GM19372 (cell line): Measurements from ENCODE around the gene CCDC185.
"Not testable (repeated sequence)": the region's sequence is repeated elsewhere in the genome, so short reads cannot be mapped to it uniquely, and the experiment has no call there.

Source experiments
- ATAC-seq: cut with Tn5 transposase; IDR thresholded peaks from one replicate; pipeline ENCODE4 v1.9.1; 2021; ENCODE audit warnings: mild to moderate bottlenecking, low read depth, moderate library complexity; ENCODE audit not compliant: unreplicated experiment

The CCDC185 gene

DNA sequence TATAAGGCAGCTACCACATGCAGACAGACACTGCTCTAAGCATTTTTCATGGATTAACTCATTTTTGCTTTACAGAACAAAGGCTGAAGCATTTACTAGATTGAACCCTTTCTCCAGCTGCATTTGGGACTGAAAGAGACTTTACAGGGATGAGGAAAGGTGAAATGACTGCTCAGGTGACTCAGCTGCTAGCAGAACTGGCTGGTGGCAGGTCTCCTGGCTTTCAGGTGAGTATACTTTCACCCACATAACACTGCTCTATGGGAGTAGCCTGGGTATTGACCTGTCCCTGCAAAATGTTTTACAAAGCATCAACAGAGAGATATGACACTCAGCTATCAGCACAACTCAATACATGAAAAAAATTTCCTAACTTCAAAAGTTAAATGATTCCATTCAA, 2.6 kb upstream of the CCDC185 start:
- no peak for ATAC-seq

DNA sequence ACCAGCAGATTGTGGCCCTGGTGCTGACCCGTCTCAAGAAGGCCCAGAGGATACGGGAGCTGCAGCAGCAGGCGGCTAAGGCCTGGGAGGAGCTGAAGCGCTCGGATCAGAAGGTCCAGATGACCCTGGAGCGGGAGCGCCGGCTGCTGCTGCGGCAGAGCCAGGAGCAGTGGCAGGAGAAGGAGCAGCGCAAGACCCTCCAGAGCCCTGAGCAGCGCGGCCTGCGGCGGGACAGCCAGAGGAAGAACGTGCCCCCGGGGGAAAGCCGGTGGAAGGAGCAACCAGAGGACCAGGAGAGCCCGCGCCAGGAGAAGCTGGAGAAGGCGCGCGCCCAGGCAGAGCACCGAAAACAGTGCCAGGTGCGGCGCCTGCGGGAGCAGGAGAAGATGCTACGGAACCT, 1.0 kb downstream of the CCDC185 start:
- no peak for ATAC-seq

DNA sequence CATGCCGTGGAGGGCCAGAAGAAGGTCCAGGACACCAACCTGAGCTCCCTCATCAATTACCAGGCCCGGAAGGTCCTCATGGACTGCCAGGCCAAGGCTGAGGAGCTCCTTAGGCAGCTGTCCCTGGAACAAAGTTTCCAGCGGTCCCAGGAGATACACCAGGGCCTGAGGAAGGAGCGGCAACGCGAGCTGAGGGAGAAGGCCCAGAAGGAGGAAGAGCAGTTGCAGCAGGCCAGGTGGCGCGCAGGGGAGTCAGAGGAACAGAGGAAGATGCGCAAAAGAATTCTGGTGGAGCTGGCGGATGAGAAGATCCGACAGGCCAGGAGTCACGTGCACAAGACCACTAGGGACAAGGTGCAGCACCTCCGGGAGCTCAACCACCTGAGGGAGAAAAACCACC, 1.5 kb downstream of the CCDC185 start:
- ATAC-seq = no peak

DNA sequence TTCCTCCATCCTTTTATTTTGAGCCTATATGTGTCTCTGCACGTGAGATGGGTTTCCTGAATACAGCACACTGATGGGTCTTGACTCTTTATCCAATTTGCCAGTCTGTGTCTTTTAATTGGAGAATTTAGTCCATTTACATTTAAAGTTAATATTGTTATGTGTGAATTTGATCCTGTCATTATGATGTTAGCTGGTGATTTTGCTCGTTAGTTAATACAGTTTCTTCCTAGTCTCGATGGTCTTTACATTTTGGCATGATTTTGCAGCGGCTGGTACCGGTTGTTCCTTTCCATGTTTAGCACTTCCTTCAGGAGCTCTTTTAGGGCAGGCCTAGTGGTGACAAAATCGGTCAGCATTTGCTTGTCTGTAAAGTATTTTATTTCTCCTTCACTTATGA, 6.2 kb downstream of the CCDC185 start:
- ATAC-seq = not testable (repeated sequence)

DNA sequence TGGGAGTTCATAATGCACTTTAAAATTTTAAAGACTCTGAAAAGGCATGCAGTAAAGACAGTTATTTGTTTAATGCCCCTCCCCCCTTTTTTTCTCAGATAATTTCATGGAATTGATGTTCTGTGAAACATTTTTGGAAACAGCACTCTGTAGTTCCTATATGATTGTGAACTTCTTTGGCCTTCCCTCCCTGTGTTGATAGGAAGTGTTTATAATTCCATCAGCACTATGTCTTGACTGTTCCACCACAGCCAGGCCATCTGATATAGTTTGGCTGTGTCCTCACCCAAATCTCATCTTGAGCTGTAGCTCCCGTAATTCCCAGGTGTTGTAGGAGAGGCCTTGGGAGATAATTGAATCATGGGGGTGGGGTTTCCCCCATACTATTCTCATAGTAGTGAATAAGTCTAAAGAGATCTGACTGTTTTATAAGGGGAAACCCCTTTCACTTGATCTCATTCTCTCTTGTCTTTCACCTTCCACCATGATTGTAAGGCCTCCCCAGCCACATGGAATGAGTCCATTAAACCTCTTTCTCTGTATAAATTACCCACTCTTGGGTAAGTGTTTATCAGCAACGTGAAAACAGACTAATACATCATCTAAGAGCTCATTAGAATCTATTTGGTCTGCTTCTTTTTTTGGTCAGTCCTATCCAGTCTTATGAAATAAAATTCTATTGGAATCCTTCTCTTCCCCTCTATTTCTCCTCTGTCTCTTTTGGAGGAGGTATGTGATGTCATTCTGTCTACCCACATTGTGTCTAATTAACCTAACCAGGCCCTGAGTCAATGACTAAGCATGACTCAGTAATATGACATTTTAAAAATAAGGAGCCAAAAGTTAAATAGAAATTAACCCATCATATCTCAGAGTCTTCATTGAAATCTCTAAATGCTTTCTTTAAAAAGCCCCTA, 8.9 kb downstream of the CCDC185 start:
- ATAC-seq = no peak

DNA sequence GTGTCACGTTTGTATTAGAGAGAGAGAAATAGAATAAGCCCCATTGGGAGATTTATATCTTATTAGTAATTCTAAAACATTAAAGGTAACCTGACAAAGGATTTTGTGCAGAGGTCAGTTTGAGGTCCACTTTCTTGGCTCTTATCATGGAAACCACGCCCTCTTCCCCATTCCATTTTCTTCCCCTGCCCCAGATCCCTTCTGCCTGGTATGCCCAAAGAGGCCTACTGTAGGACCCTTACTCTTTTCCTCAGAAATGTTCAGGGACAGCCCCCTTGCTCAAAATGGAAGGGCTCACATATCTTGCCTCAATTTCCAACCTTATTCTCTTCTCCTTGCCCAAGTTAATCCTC, 9.6 kb downstream of the CCDC185 start:
- no peak for ATAC-seq

DNA sequence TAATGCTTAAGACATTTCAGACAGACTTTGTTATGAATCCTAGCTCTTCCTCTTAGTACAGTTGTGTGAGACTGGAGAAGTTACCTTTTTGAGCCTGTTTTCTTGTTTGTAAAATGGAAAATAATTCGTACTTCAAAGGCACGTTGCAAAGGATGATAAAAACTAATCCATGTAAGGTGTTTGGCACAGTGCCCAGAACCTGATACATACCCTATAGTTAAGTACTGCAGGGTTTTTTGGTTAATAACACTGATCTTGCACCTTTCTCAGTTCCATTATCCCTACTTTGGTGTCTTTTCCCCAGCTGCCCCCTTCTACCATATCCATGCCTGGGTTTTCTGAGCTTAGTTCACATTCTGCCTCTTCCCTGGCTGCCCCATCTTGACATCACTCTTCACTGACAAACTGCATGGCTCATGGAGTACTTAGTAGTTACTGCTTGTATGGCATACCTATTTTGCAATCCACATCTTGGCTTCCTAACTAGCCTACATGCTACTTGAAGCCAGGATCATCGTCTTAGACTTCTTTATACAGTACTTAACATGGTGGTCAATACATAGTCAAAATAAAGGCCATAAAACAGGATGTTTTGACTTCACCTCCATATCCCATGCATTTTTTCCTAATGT, 10.1 kb downstream of the CCDC185 start:
- ATAC-seq = no peak

DNA sequence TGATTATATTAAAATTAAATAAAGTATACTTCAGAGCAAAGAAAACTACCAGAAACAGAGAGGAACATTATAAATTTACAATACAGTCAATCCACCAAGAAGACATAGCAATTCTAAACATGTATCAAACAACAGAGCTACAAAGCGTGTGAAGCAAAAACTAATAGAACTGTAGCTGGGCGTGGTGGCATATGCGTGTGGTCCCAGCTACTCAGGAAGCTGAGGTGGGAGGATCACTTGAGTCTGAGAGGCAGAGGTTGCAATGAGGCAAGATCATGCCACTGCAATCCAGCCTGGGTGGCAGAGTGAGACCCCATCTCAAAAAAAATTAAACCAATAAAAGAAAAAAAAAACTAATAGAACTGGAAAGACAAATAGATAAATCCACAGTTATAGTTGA, 12.3 kb downstream of the CCDC185 start:
- ATAC-seq = no peak

DNA sequence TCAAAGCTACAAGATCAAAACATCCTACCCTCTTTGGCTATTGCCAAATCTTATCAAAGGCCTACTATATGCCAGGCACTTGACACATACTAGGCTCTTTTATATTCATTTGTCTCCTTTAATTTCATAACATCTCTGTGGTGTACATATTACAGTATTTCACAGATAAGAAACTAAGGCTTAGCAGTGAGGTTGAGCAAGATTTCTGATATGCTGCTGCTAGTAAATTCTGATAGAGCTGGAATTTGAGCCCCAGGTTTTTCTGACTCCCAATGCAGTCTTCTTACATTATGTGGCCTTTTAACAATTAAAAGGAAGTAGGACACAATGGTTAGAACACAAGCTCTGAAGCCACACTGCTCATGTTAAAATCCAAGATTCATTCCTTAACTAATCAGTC, 16.8 kb downstream of the CCDC185 start:
- no peak for ATAC-seq

DNA sequence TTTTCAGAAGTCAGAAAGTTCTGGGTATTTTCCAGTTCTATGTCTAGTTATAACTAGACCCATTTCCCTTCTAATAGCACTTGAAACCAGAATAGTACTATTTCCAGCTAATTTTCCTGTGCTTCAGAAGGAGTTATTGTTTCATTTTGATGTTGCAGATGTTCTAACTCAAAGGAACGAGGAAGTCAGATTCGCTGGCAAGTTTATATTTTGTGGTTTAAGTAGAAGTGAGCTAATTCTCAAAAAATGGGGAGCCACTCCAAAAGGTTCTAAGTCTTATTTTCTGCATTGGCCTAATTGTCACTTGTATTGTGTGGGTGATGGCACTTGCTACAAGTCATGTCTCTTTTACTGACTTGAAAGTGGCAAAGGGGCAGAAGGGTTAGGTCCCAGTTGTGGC, 18.1 kb downstream of the CCDC185 start:
- no peak for ATAC-seq

DNA sequence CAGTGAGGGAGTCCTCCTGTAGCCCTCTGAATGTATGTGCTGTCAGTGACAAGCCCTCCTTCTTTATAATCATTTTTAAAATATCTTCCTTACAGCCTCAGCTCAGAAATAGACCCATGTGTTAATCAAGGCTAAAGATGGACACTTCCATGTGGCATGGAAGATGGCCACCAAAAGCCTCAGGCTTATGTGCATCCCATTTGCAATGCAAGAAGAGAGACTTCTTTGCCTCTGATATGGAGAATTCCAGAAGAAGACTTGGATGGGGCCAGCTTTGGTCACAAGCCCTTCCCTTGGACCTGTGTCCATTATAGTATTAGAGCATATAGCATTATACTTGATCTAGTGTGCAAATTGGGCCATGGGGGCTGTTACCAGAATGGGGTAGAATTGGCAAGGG, 18.5 kb downstream of the CCDC185 start:
- ATAC-seq = no peak

DNA sequence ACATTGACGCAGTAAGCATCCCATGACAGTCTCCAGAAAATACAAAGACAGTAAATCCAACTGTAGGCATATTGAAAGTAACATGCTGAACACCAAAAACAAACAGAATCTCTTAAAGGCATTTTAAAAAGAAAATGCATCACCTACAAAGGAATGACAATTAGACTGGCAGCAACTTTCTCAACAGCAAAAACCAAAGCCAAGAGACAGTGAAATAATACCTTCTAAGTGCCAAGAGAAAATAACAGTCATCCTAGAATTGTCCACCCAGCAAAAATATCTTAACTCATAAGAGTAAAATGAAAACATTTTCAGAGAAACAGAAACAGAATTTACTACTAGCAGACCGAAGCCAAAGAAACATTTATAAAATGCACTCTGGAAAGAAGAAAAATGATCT, 20.0 kb downstream of the CCDC185 start:
- no peak for ATAC-seq

DNA sequence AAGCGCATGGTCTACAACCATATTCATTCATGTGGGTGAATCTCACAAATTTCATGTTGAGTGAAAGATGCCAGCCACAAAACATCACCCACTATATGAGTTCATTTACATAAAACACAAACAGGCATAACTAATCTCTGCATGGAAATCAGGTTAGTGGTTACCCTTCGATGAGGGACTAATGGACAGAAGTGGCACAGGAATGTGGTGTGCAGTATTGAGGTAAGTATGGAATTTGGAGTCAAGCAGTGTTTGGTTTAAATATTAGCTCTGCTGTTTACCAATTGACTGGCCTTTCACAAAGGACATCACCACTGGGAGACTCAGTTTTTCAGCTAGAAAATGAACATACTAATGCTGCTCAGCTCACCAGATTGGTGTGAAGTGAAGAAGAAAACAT, 24.2 kb downstream of the CCDC185 start:
- ATAC-seq = no peak

DNA sequence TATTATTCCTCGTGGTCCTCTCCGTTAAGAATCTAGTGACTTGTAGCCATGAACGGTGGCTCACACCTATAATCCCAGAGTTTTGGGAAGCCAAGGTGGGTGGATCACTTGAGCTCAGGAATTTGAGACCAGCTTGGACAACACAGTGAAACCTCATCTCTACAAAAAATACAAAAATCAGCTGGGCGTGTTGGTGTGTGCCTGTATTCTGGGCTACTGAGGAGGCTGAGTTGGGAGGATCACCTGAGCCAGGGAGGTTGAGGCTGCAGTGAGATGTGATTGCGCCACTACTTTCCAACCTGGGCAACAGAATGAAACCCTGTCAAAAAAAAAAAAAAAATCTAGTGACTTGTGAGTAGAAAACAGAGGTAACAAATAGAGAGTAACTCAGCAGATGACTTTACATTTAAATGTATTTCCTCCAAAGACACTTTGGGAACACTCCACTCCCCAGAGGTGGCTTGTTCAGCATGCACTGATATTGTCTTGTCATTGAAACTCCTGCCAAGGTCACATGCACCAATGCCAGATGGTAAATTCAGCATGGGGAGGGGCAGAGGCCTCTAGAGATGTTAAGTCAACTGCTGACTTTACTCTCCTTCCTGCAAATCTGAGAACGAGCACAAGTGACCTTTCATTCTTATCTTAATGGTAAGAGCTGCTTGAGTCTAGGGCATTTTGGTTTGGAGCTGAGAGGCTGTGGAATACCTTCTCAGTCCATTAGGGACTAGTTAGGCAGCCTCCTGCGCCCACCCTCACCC, 24.9 kb downstream of the CCDC185 start:
- ATAC-seq = no peak

DNA sequence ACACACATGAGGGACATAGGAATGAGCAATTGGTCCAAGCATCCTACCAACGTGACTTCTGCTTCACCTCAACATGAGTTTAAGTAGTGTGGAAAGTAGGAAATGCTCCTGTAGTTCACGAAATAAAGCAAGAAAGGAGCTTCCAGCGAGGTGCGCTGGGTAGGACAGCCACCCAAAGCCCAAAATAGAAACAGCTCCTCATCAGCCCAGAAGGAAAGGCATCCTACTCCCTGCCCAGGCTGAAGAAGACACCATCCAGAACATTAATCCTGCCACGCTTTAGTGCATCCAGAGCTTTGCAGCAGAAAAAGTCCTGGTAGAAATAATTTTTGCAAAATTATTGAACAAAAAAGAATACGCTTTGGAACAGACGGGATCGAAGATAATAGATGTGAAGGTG, 25.9 kb downstream of the CCDC185 start:
- no peak for ATAC-seq

DNA sequence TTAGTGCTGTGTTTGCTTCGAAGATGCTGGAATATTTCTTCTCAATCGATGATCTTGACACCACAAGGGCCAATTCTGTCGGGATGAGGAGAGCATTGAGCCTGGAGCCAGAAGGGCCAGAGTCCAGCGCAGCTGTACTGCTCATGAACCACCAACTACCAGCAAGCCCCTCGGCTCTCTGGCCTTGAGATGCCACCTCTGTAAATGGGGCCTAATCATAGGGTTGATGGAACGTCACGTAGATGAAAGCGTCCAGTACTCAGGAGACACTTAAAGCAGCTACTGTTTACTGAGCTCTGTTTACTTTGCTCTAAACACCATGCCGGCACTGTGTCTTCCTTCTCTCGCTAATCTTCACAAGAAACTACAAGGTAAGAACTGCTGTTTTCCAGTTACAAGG, 26.3 kb downstream of the CCDC185 start:
- no peak for ATAC-seq

DNA sequence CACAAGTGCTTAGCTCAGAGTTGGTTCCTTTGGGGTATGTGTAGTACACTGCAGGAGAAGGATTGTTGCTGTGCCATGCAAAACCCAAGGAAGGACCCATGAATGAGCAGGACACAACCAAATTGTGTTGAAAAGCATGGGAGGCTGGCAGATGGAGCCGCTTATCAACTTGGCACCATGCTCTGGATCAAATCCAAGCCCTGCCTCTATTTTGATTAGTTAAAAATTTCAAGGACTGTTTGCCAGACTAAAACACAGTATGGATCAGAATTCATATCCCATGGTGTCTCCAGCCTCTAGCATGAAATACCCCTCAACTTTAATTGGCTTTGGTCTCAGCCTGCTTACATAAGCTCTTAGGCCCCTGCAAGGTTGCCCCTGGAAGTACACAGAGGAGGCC, 27.8 kb downstream of the CCDC185 start:
- ATAC-seq = no peak

DNA sequence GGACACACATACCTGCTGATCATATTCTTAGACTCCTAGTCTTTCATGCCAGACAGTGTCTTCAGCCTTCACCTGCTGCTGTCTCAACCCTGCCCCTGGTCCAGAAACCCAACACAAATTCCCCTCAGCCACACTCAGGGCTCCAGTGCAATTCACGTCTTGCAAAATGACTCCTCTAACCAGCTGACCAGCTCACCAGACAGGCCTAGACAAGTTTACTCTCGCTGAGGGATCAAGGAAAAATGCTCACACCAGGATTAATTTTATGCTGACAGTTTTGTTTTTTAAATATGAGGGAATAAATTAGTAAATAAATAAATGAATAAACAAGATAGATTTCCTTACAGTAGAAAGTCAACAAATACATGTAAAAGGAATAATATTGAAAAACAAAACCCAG, 28.5 kb downstream of the CCDC185 start:
- ATAC-seq = no peak

DNA sequence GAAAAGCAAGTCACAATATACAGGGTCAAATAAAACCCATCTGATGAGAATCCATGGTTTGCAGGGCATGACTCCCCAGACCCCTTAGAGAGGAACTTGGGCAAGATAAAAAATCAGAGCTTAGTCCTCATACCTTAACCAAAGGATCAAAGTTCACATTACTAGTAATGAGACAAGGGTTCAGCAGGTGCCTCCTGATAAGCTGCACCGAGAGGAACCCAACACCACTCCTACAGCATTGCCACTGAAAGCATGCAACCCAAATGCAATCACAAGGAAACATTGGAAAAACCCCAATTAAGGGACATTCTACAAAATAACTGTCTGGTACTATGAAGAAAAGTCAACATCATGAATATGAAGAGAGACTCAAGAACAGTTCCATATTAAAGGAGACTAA, 29.7 kb downstream of the CCDC185 start:
- no peak for ATAC-seq

DNA sequence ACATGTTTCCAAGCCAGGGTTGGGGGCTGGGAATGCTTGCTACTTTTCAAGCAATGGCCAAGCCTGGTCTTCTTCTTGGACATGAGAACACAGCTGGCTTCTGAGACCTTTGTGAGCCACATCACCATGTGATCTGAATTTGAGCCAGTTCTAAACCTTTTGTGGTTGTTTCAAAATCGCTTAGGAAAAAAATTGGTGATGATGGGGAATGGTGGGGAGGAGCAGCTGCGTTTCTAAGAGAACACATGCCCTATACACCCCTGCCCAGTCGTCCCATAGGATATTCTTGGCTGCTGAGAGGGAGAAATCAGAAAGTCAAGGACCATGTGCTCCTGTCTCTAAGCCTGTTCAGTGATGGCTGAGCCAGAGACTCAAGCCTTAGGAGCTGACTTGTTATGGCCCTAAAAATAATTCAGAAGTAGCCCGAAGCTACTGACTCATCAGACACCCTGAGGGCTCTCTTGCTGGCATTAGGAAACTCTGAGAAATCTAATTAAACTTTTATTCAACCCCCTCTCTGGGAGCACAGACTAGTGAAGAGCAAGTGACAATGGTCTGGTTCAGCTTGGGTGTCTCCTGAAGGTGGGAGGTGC, 30.5 kb downstream of the CCDC185 start:
- ATAC-seq = no peak

DNA sequence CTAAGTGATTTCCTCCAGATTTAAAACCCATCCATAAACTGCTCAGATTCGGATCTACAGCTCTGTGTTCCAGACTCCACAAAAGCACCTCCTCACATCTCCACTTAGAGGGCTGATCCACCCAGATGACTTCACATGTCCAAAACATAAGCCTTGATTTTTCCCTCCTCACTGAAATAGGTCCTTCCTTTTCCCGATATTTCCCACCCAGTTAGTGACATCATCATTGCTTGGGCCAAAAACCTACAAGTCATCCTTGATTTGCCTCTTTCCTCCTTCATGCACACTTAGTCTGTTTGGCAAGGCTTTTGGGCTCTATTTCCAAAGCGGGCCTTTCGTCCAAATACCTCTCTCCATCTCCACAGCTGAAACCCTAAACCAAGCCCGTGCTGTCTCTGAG, 32.3 kb downstream of the CCDC185 start:
- ATAC-seq = no peak
